Heart right ventricle (tissue), 16 donors: ENCODE data around the gene ZNF319. TPM values are rescaled to one million over a fixed set of nuclear protein-coding genes. Genes with fewer than 3 reads are reported as not detected.
"Not testable (repeated sequence)": the region's sequence is repeated elsewhere in the genome, so short reads cannot be mapped to it uniquely, and the experiment has no call there.

Experiments
- ATAC-seq, 8 donors: fragments of 200-7000 bp; cut with Tn5 transposase; one replicate each; pipeline ENCODE4 v1.9.1; 2020; ENCODE audit warnings: mild to moderate bottlenecking in 8 of 8, moderate library complexity in 8 of 8, moderate number of reproducible peaks in 1 of 8
- DNase-seq, 2 donors: peaks; one replicate each; pipeline ENCODE4 v3.0.0-alpha.2; 2020
- H3K27ac ChIP-seq, 10 donors: fragments of 200-600 bp; sonication (generic) in 2 of 10; one replicate each; pipeline versions ENCODE4 v1.5.0 to v1.8.0; 2020 to 2022; ENCODE audit warnings: mild to moderate bottlenecking in 3 of 10
- H3K27me3 ChIP-seq, 7 donors: fragments of 200-600 bp; one replicate each; pipeline ENCODE4 v1.8.0; 2021 to 2022; ENCODE audit warnings: mild to moderate bottlenecking in 2 of 7
- H3K36me3 ChIP-seq, 9 donors: fragments of 200-600 bp; sonication (generic) in 1 of 9; one replicate each; pipeline versions ENCODE4 v1.5.0 to v1.8.0; 2020 to 2022; ENCODE audit warnings: mild to moderate bottlenecking in 2 of 9
- H3K4me1 ChIP-seq, 9 donors: fragments of 200-600 bp; sonication (generic) in 1 of 9; one replicate each; pipeline versions ENCODE4 v1.5.0 to v1.8.0; 2020 to 2022; ENCODE audit warnings: mild to moderate bottlenecking in 4 of 9
- H3K4me3 ChIP-seq, 10 donors: fragments of 200-600 bp; sonication (generic) in 2 of 10; one replicate each; pipeline versions ENCODE4 v1.5.0 to v1.8.0; 2020 to 2022; ENCODE audit warnings: mild to moderate bottlenecking in 7 of 10, moderate library complexity in 2 of 10
- H3K9me3 ChIP-seq, 11 donors: fragments of 200-600 bp in 10 of 11; sonication (generic) in 2 of 11; one replicate each; pipeline versions ENCODE4 v1.5.0 to v1.8.0; 2013 to 2022; ENCODE audit warnings: mild to moderate bottlenecking in 2 of 11, control low read depth in 1 of 11, moderate library complexity in 1 of 11
- WGBS, 2 donors: extraction: QIAGEN DNeasy Blood & Tissue Kit; methylation state at CpG; one replicate each; pipeline ENCODE4 v1.1.7; 2013; ENCODE audit warnings: inconsistent platforms in 1 of 2; 5-methylcytosine and 5-hydroxymethylcytosine counted together
- intact Hi-C, 10 donors: fragments of 100-400 bp; cut with DNase I; formaldehyde crosslinking; loops; one replicate each; pipeline versions ENCODE4 v1.11.1 to v1.14.2; 2022
- polyA plus RNA-seq, 2 donors: library from polyadenylated mRNA; stranded (reverse); fragments of 200-250 nt; gene quantifications; one replicate each; pipeline ENCODE4 v1.2.3, GENCODE V29; 2013
- total RNA-seq, 10 donors: library from RNA; stranded (reverse); fragmentation: NEBNext Ultra II Directional in 3 of 10; extraction: Animal tissue kit (Norgen Biotek cat#: 25700) in 3 of 10; gene quantifications; one replicate each; pipeline versions ENCODE4 v1.2.1 to v1.2.4, GENCODE V29; 2021 to 2023
- TF ChIP-seq, protein P1 (sequence below), 9 donors: fragments of 200-600 bp; sonication (generic) in 2 of 9; IDR thresholded peaks; one replicate each; pipeline versions ENCODE4 v1.5.0 to v1.8.0; 2021 to 2022; ENCODE audit warnings: antibody characterized with exemption in 9 of 9, mild to moderate bottlenecking in 5 of 9, moderate library complexity in 1 of 9
- donor health status: Arrhythmogenic right ventricular cardiomyopathy.
- donor health status: ischemic (EF 13 %, LVEDD 7.1; RV severe dilation, severe dysfunction).
- donor health status: healthy with polysubstance abuse.
- donor health status: DM: no; HTN: yes; CAD: no.
- donor health status: DM: no; HTN: no; CAD: no.
- donor health status: ischemic (EF 25% LVEDD 6.9; RV normal size, moderate dysfunction).
- donor health status: ischemic (EF 25% LVEDD 5.7; RV mildly dilated, moderate dysfunction).
- donor health status: healthy.
- donor health status: DM: yes; HTN: yes; CAD: no.
- donor health status: Ischemic cardiomyopathy.
- donor health status: ischemic (EF 35%, LVEDD 5.7; RV mildly dilated, moderate dysfunction).
- donor health status: nonischemic (EF 11% LVEDD 7.7; RV severe dilation, severe dysfunction).
- donor health status: DM: yes; HTN: yes; CAD: no.
- donor health status: PGD.
- donor health status: ischemic (EF 29% LVEDD 5.4; RV normal size, mild dysfunction).
- donor health status: nonischemic (EF 23%, LVEDD 6.1; RV moderate dilation, normal function).

Gene ZNF319
- total and polyA plus RNA-seq, 12 donors = 3.5 to 11.3 (median 7.5) TPM

DNA sequence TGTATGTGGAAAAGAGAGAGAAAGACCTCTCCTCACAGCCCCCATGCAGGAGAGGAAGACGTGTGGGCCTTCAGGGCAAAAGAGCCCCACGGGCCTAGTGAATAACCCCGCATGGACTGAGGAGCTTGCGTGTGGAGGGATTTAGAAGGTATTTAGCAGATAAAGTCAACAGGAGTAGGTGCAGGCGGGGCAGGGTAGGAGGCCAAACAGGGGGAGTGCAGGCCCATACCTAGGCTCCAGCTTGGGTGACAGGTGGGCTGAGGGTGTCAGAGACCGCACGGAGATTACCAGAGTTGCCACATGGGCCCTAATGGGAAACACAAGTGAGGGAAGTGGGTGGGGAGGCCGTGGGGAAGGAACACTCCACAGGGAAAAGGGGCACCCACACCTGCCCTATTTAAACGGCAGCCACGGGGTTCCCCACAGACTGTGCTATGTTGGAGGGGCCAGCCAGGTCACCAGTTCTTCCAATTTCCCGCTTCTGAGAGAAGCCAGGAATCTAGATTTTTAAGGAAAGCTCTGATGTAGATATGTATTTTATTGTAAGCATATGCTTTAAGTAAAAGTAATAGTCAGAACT, 21.4 kb downstream of the ZNF319 start:
- intact Hi-C loops = loop anchor here in 1 of 10 donors (5.0 kb wide), 1 partner anchor 42 kb away; no protein-coding TSS in a partner anchor
- 87 to 89% methylated on average over 11 of the region's 11 CpGs for WGBS, 2 donors
- DNase-seq (no peak), ATAC-seq (no peak)
- no peaks in the 10 kb centered on the region for H3K9me3 ChIP-seq
- no peak overlapping the region for H3K4me3 ChIP-seq
- H3K27ac ChIP-seq = no peak overlapping the region
- peaks cover 0 to 8% (median under 1%) of the 10 kb centered on the region in 9 donors for H3K4me1 ChIP-seq
- no peaks in the 10 kb centered on the region for H3K36me3 ChIP-seq
- TF ChIP-seq, protein P1, sequence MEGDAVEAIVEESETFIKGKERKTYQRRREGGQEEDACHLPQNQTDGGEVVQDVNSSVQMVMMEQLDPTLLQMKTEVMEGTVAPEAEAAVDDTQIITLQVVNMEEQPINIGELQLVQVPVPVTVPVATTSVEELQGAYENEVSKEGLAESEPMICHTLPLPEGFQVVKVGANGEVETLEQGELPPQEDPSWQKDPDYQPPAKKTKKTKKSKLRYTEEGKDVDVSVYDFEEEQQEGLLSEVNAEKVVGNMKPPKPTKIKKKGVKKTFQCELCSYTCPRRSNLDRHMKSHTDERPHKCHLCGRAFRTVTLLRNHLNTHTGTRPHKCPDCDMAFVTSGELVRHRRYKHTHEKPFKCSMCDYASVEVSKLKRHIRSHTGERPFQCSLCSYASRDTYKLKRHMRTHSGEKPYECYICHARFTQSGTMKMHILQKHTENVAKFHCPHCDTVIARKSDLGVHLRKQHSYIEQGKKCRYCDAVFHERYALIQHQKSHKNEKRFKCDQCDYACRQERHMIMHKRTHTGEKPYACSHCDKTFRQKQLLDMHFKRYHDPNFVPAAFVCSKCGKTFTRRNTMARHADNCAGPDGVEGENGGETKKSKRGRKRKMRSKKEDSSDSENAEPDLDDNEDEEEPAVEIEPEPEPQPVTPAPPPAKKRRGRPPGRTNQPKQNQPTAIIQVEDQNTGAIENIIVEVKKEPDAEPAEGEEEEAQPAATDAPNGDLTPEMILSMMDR (IDR thresholded peaks at IDR 0.05) = no peak
- peaks cover 0 to 6% (median 0%) of the 10 kb centered on the region in 7 donors for H3K27me3 ChIP-seq

DNA sequence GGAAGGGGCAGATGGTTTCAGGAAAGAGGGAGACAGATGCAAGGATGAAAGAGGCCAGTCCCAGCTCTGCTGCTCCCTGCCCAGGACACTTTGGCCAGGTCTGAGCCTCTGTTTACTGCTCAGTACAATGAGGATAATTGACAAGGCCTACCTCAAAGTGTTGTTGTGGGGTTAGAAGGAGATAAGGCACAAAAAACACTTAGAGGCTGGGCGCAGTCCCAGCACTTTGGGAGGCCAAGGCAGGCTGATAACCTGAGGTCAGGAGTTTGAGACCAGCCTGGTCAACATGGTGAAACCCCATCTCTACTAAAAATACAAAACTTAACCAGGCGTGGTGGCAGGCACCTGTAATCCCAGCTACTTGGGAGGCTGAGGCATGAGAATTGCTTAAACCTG, 22.4 kb downstream of the ZNF319 start:
- H3K9me3 ChIP-seq, H3K4me3 ChIP-seq, DNase-seq, H3K27me3 ChIP-seq, H3K36me3 ChIP-seq, H3K4me1 ChIP-seq, ATAC-seq, H3K27ac ChIP-seq: not testable (repeated sequence)
- intact Hi-C loops = loop anchor here in 1 of 10 donors (5.0 kb wide), 1 partner anchor 41 kb away; no protein-coding TSS in a partner anchor
- 95 to 96% methylated on average over 2 of the region's 2 CpGs for WGBS, 2 donors

DNA sequence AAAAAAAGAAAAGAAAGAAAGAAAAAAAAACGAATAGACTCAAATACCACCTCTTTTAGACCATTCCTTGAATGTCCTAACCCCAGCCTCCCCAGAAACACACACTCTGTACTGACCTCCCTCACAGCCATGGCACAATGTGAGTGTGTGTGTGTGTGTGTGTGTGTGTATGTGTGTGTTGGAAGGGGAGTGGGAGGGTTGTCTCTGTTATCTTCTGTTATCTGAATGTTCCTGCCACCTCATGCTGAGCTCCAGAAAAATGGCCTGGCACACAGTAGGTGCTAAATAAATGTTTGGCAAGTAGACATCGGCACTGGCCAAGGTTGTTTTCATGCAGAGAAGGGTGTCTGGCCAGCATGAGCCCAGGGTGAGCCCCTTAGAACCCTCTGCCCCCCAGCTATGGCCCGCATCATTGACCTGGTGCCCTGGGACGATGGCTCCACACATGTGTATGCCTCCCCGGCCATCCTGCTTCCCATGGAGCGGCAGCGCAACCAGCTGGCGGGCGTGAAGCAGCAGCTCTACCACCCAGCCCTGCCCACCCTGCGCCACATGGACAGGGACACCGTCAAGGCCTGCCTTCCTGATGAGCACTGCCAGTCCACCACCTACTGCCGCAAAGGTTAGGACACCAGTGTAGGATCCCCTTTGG, 22.9 kb downstream of the ZNF319 start:
- WGBS, 2 donors = 78 to 82% methylated on average over 12 of the region's 12 CpGs
- no peak overlapping the region for H3K4me3 ChIP-seq
- TF ChIP-seq, protein P1 (IDR thresholded peaks at IDR 0.05) = no peak
- no peak overlapping the region for H3K27ac ChIP-seq
- H3K9me3 ChIP-seq = no peaks in the 10 kb centered on the region
- ATAC-seq (peak in 1 of 8 donors; percentile 30), DNase-seq (no peak)
- peaks cover 0 to 8% (median 0%) of the 10 kb centered on the region in 9 donors for H3K4me1 ChIP-seq
- H3K36me3 ChIP-seq = no peaks in the 10 kb centered on the region
- intact Hi-C loops = loop anchor here in 1 of 10 donors (5.0 kb wide), 1 partner anchor 40 kb away; no protein-coding TSS in a partner anchor
- no peaks in the 10 kb centered on the region for H3K27me3 ChIP-seq

DNA sequence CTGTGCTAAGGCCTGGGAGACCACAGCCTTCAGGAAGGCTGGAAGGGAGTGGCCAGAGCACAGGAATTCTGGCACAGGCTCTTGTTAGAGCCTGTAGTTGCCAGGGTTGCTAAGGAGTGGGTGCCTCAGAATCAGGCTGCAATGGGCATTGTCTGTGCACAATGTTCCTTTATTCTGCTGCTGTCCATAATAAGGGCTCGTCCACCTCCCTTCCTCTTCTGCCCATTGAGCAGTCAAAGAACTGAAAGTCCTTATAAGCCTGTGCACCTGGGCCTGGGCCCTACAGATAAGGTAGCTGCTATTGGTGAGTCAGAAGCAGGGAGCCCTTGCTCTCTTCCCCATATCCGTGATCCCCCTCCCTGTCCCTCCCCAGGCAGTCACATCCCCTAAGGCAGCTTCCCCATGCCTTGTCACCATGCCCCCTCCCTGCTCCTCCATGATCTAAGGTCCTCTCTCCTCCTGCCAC, 24.1 kb downstream of the ZNF319 start:
- Histone ChIP-seq H3K36me3 (no peaks in the 10 kb centered on the region), H3K4me3 (no peak overlapping the region), H3K4me1 (peaks cover 0 to 8% (median 0%) of the 10 kb centered on the region in 9 donors), H3K9me3 (no peaks in the 10 kb centered on the region), H3K27ac (peak overlapping the region in 2 of 10 donors; percentile 23 to 61), H3K27me3 (no peaks in the 10 kb centered on the region)
- DNase-seq (no peak), ATAC-seq (peak; percentile 55 to 96 (median 85))
- WGBS, 2 donors = 37 to 48% methylated on average over 2 of the region's 2 CpGs
- intact Hi-C loops = loop anchor here in 1 of 10 donors (5.0 kb wide), 1 partner anchor 39 kb away; no protein-coding TSS in a partner anchor
- TF ChIP-seq, protein P1 (IDR thresholded peaks at IDR 0.05) = no peak
